Mesangial cell (primary cell): ENCODE measurements around the gene CYB561A3. TPM values are rescaled to one million over a fixed set of nuclear protein-coding genes. Genes with fewer than 3 reads are reported as not detected.

Source experiments
- total RNA-seq: library from RNA; depleted of rRNA; stranded (reverse); fragments of >200 nt; gene quantifications from 2 replicates; pipeline ENCODE4 v1.2.3, GENCODE V29; 2015

CYB561A3 gene
- 50.5 and 56.3 TPM in 2 replicates for total RNA-seq

GRCh38 chr11:61361741-61362541 is at the start of gene CYB561A3, which contains the start of gene TMEM138:
CYB561A3 (minus strand) TSS chr11:61361882; CDS start chr11:61356713, 5,169 bp downstream.
TMEM138 (plus strand) TSS chr11:61362374; CDS start chr11:61364391, 2,017 bp downstream.

GRCh38 chr11:61332797-61333549 is 28.7 kb downstream of the CYB561A3 start, which contains the start of the genes DDB1 and TKFC:
DDB1 (minus strand) TSS chr11:61333105; CDS start chr11:61332968, 137 bp downstream.
TKFC (plus strand) TSS chr11:61333228; CDS start chr11:61334729, 1,501 bp downstream.

Other genes starting within 250 kb of the CYB561A3 start
- gene VPS37C, start 200.5 kb downstream of the CYB561A3 start, total RNA-seq = 14.2 and 16.9 TPM in 2 replicates
- gene PGA3, start 158.4 kb downstream of the CYB561A3 start, total RNA-seq = not detected in 2 replicates
- not detected in 2 replicates for gene PGA4, start 139.5 kb downstream of the CYB561A3 start, total RNA-seq
- not detected in 2 replicates for gene PGA5, start 120.7 kb downstream of the CYB561A3 start, total RNA-seq
- gene VWCE, start 66.6 kb downstream of the CYB561A3 start, total RNA-seq = 0.49 and 2.2 TPM in 2 replicates
- gene DDB1, start 28.8 kb downstream of the CYB561A3 start, total RNA-seq = 168 and 192 TPM in 2 replicates
- gene TKFC, start 28.7 kb downstream of the CYB561A3 start, total RNA-seq = 25.3 and 50.5 TPM in 2 replicates
- 12.5 and 36.2 TPM in 2 replicates for gene TMEM138, start 492 bp upstream of the CYB561A3 start, total RNA-seq
- 11.7 and 18.1 TPM in 2 replicates for gene TMEM216, start 30.7 kb upstream of the CYB561A3 start, total RNA-seq
- gene CPSF7, start 68.1 kb upstream of the CYB561A3 start, total RNA-seq = 35.5 and 39.1 TPM in 2 replicates
- 45.1 and 47.8 TPM in 2 replicates for gene SDHAF2, start 68.2 kb upstream of the CYB561A3 start, total RNA-seq
- gene LRRC10B, start 146.9 kb upstream of the CYB561A3 start, total RNA-seq = not detected in 2 replicates
- gene SYT7, start 219.2 kb upstream of the CYB561A3 start, total RNA-seq = 0.16 and 4.8 TPM in 2 replicates